Measurements from ENCODE around the gene PIEZO2. TPM values are rescaled to one million over a fixed set of nuclear protein-coding genes. Genes with fewer than 3 reads are reported as not detected.

Gene PIEZO2
- total and polyA plus RNA-seq, 4 donors: 2.6 to 233 (median 18.8) TPM

DNA sequence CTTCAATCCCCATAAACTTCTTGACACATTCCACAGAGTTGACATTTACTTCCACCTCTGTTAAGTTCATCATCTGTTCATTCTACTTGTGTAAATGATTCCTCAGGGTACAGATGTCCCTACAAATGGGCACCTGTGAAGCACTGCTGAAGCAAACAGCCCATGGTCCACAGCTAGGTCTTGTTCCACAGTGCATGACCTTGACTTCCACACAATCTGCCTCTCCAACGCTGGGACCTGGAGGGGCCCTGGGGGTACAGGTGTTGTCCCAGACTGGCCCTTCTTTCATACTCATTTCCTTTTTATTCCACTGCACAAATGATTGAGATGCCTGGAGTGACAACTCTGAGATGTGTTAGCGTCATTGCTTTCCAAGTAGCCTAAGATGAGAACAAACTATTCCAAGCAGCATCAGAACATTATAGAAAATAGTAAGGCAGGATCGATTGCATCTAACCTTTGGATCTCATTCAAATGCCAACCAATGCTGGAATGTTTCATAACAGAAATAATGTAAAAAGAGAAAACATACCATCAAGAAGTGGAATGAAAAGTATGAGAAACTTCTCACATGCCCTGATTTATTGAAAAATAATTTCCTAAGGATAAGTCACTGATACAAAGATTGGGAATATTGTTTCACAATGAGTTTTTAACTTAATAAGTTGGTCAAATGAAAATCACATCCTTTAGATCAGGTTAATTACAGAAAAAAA lies 31.2 kb downstream of the PIEZO2 start:
- no peaks in the 10 kb centered on the region for H3K9me3 ChIP-seq (ENCODE audit: control insufficient read depth in 4 of 4, insufficient read depth in 3 of 4, low read length in 3 of 4)
- peaks cover 0 to 15% (median 2%) of the 10 kb centered on the region in 4 donors for H3K36me3 ChIP-seq (ENCODE audit: control insufficient read depth in 4 of 4, insufficient read depth in 4 of 4, low read length in 4 of 4)
- TF ChIP-seq, protein P1, sequence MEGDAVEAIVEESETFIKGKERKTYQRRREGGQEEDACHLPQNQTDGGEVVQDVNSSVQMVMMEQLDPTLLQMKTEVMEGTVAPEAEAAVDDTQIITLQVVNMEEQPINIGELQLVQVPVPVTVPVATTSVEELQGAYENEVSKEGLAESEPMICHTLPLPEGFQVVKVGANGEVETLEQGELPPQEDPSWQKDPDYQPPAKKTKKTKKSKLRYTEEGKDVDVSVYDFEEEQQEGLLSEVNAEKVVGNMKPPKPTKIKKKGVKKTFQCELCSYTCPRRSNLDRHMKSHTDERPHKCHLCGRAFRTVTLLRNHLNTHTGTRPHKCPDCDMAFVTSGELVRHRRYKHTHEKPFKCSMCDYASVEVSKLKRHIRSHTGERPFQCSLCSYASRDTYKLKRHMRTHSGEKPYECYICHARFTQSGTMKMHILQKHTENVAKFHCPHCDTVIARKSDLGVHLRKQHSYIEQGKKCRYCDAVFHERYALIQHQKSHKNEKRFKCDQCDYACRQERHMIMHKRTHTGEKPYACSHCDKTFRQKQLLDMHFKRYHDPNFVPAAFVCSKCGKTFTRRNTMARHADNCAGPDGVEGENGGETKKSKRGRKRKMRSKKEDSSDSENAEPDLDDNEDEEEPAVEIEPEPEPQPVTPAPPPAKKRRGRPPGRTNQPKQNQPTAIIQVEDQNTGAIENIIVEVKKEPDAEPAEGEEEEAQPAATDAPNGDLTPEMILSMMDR (IDR thresholded peaks at IDR 0.05; ENCODE audit: control extremely low read depth, extremely low read depth): no peak
- ATAC-seq (ENCODE audit: insufficient read depth, low FRiP score): no peak
- no peak for DNase-seq
- H3K27me3 ChIP-seq (ENCODE audit: control insufficient read depth in 3 of 3, insufficient read depth in 3 of 3, low read length in 2 of 3): no peaks in the 10 kb centered on the region
- peaks cover 0 to 47% (median 12%) of the 10 kb centered on the region in 5 donors for H3K4me1 ChIP-seq (ENCODE audit: control insufficient read depth in 5 of 5, insufficient read depth in 5 of 5, low read length in 5 of 5)
- H3K9ac ChIP-seq (ENCODE audit: insufficient read depth in 1 of 2, low read length in 2 of 2): no peak overlapping the region
- H3K27ac ChIP-seq (ENCODE audit: low read depth in 1 of 2, low read length in 1 of 2): no peak overlapping the region
- WGBS, 2 donors: 69 to 70% methylated on average over 3 of the region's 3 CpGs
- H3K4me3 ChIP-seq: no peak overlapping the region

DNA sequence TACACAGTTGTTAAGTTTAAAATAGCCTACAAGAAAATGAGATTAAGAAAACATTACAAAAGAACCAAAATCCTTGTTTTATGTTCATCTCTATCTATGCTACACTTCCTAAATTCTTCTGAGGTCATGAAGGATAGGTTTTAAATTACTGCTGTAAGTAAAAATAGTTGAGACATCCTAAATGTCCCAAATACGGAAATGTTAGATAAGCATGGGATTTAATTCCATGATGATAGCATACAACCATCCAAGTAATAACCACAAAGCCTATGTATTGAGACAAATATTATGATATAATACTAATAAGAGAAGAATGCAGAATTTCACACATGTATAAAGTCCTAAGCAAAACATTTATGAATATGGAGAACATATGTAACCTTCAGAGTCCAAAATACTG lies 34.1 kb downstream of the PIEZO2 start:
- H3K9ac ChIP-seq (ENCODE audit: insufficient read depth in 1 of 2, low read length in 2 of 2): no peak overlapping the region
- WGBS, 2 donors: 88 to 91% methylated on average over 1 of the region's 1 CpG
- H3K36me3 ChIP-seq (ENCODE audit: control insufficient read depth in 4 of 4, insufficient read depth in 4 of 4, low read length in 4 of 4): peaks cover 0 to 12% (median 4%) of the 10 kb centered on the region in 4 donors
- no peaks in the 10 kb centered on the region for H3K27me3 ChIP-seq (ENCODE audit: control insufficient read depth in 3 of 3, insufficient read depth in 3 of 3, low read length in 2 of 3)
- no peak for DNase-seq
- no peaks in the 10 kb centered on the region for H3K9me3 ChIP-seq (ENCODE audit: control insufficient read depth in 4 of 4, insufficient read depth in 3 of 4, low read length in 3 of 4)
- ATAC-seq (ENCODE audit: insufficient read depth, low FRiP score): no peak
- H3K4me3 ChIP-seq: no peak overlapping the region
- peaks cover 0 to 45% (median 11%) of the 10 kb centered on the region in 5 donors for H3K4me1 ChIP-seq (ENCODE audit: control insufficient read depth in 5 of 5, insufficient read depth in 5 of 5, low read length in 5 of 5)
- H3K27ac ChIP-seq (ENCODE audit: low read depth in 1 of 2, low read length in 1 of 2): no peak overlapping the region
- TF ChIP-seq, protein P1 (IDR thresholded peaks at IDR 0.05; ENCODE audit: control extremely low read depth, extremely low read depth): no peak

DNA sequence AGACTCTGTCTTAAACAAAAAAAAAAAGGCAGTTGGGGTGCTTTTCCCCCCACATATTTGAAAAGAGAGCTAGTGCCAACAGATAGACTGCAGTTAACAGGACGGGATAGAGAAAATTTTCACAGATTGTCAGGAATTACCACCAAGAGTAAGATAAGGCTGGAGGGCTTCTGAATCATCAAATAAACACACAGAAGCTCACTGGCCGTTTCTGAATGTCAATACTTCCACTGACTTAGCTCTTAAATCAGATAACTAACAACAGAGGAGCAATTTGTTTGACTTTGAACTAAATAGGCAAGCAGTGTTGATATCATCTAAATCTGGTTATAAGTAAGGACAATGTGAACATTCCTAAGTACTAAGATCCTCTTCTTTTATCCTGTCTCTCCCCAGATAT lies 34.7 kb downstream of the PIEZO2 start:
- TF ChIP-seq, protein P1 (IDR thresholded peaks at IDR 0.05; ENCODE audit: control extremely low read depth, extremely low read depth): no peak

More for the DNA sequence above, 34.7 kb downstream of the PIEZO2 start:
- Histone ChIP-seq H3K27ac (ENCODE audit: low read depth in 1 of 2, low read length in 1 of 2) (no peak overlapping the region), H3K4me3 (no peak overlapping the region), H3K9me3 (ENCODE audit: control insufficient read depth in 4 of 4, insufficient read depth in 3 of 4, low read length in 3 of 4) (no peaks in the 10 kb centered on the region), H3K27me3 (ENCODE audit: control insufficient read depth in 3 of 3, insufficient read depth in 3 of 3, low read length in 2 of 3) (no peaks in the 10 kb centered on the region), H3K4me1 (ENCODE audit: control insufficient read depth in 5 of 5, insufficient read depth in 5 of 5, low read length in 5 of 5) (peaks cover 0 to 39% (median 6%) of the 10 kb centered on the region in 5 donors), H3K36me3 (ENCODE audit: control insufficient read depth in 4 of 4, insufficient read depth in 4 of 4, low read length in 4 of 4) (peaks cover 0 to 12% (median 4%) of the 10 kb centered on the region in 4 donors), H3K9ac (ENCODE audit: insufficient read depth in 1 of 2, low read length in 2 of 2) (no peak overlapping the region)
- DNase-seq: no peak
- ATAC-seq (ENCODE audit: insufficient read depth, low FRiP score): no peak
- 54 to 76% methylated on average over 2 of the region's 2 CpGs for WGBS, 2 donors
